OCI-LY1 (cell line): ENCODE measurements around the gene HNRNPLL.

Experiments
- H2AFZ ChIP-seq: fragments of 200-600 bp; sonication (generic), shearing (Covaris generic); 2 replicates; pipeline ENCODE4 v1.6.0; 2014; ENCODE audit warnings: antibody characterized with exemption, mild to moderate bottlenecking, low read length
- H3F3A ChIP-seq: fragments of 200-600 bp; sonication (generic), shearing (Covaris generic); 2 replicates; pipeline ENCODE4 v1.6.0; 2014; ENCODE audit warnings: mild to moderate bottlenecking, antibody characterized with exemption, low read length, moderate library complexity; ENCODE audit not compliant: insufficient read depth
- H3K27ac ChIP-seq: fragments of 200-600 bp; sonication (generic); 2 replicates; pipeline ENCODE4 v1.5.1; 2014; ENCODE audit warnings: low read length, mixed run types, mild to moderate bottlenecking, low read depth; ENCODE audit not compliant: poor library complexity, severe bottlenecking
- H3K27me3 ChIP-seq: fragments of 200-600 bp; sonication (generic); 2 replicates; pipeline ENCODE4 v1.6.0; 2014; ENCODE audit warnings: antibody characterized with exemption, mild to moderate bottlenecking, low read length, moderate library complexity; ENCODE audit not compliant: insufficient read depth
- H3K36me3 ChIP-seq: fragments of 200-600 bp; sonication (generic); 2 replicates; pipeline ENCODE4 v1.6.1; 2014; ENCODE audit warnings: mild to moderate bottlenecking, antibody characterized with exemption, low read length, moderate library complexity, mixed read lengths; ENCODE audit not compliant: insufficient read depth
- H3K4me1 ChIP-seq: fragments of 200-600 bp; sonication (generic); 2 replicates; pipeline ENCODE4 v1.5.1; 2014; ENCODE audit warnings: mild to moderate bottlenecking, low read length, moderate library complexity; ENCODE audit not compliant: insufficient read depth, severe bottlenecking
- H3K4me2 ChIP-seq: fragments of 200-600 bp; sonication (generic), shearing (Covaris generic); 2 replicates; pipeline ENCODE4 v1.6.1; 2014; ENCODE audit warnings: low read length
- H3K4me3 ChIP-seq: fragments of 200-600 bp; sonication (generic); 2 replicates; pipeline ENCODE4 v1.5.1; 2014; ENCODE audit warnings: low read length, low read depth, mild to moderate bottlenecking, mixed read lengths; ENCODE audit not compliant: poor library complexity, severe bottlenecking
- H3K79me2 ChIP-seq: fragments of 200-600 bp; shearing (Covaris generic); 2 replicates; pipeline ENCODE4 v1.6.1; 2016; ENCODE audit warnings: mixed run types, low read length, mixed read lengths; ENCODE audit not compliant: insufficient read depth
- H3K9ac ChIP-seq: fragments of 200-600 bp; sonication (generic), shearing (Covaris generic); 2 replicates; pipeline ENCODE4 v1.6.1; 2014; ENCODE audit warnings: mild to moderate bottlenecking, low read length, mixed read lengths
- H3K9me2 ChIP-seq: fragments of 200-600 bp; sonication (generic), shearing (Covaris generic); 2 replicates; pipeline ENCODE4 v1.6.1; 2014; ENCODE audit warnings: low read depth, mild to moderate bottlenecking, low read length, mixed read lengths
- H3K9me3 ChIP-seq: fragments of 200-600 bp; shearing (Covaris generic); 2 replicates; pipeline ENCODE4 v1.6.1; 2014; ENCODE audit warnings: low read length, mixed read lengths
- H4K20me1 ChIP-seq: fragments of 200-600 bp; sonication (generic), shearing (Covaris generic); 2 replicates; pipeline ENCODE4 v1.6.0; 2016; ENCODE audit warnings: mild to moderate bottlenecking, low read length; ENCODE audit not compliant: insufficient read depth
- CTCF ChIP-seq: fragments of 200-600 bp; sonication (generic), shearing (Covaris generic); IDR thresholded peaks from 2 replicates; pipeline ENCODE4 v1.5.1; 2017; ENCODE audit warnings: mild to moderate bottlenecking, antibody characterized with exemption, low read length, moderate library complexity, mixed read lengths
- EZH2 ChIP-seq: fragments of 200-600 bp; sonication (generic), shearing (Covaris generic); IDR thresholded peaks from 2 replicates; pipeline ENCODE4 v1.8.0; 2017; ENCODE audit warnings: borderline replicate concordance, mixed run types, mild to moderate bottlenecking, antibody characterized with exemption, low read length, moderate library complexity, mixed read lengths

The HNRNPLL gene

GRCh38 chr2:38568724-38569436 lies 33.8 kb downstream of the HNRNPLL start:
- Histone ChIP-seq H3K27ac (no peak overlapping the region), H3K9me2 (no peaks in the 10 kb centered on the region), H3K4me3 (no peak overlapping the region), H3K4me1 (no peaks in the 10 kb centered on the region), H4K20me1 (no peaks in the 10 kb centered on the region), H3K9me3 (no peaks in the 10 kb centered on the region), H3K27me3 (no peaks in the 10 kb centered on the region), H3F3A (no peaks in the 10 kb centered on the region), H3K4me2 (no peak overlapping the region), H3K36me3 (no peaks in the 10 kb centered on the region), H3K9ac (no peak overlapping the region), H2AFZ (no peak overlapping the region), H3K79me2 (no peaks in the 10 kb centered on the region)
- TF ChIP-seq CTCF: no peak

GRCh38 chr2:38565333-38565732 lies 37.4 kb downstream of the HNRNPLL start:
- H3F3A ChIP-seq: no peaks in the 10 kb centered on the region
- no peak overlapping the region for H3K27ac ChIP-seq
- no peaks in the 10 kb centered on the region for H3K4me1 ChIP-seq
- no peak overlapping the region for H2AFZ ChIP-seq
- no peak overlapping the region for H3K4me3 ChIP-seq
- H3K36me3 ChIP-seq: no peaks in the 10 kb centered on the region
- TF ChIP-seq CTCF (no peak), EZH2 (no peak)
- H3K4me2 ChIP-seq: no peak overlapping the region
- H3K9me3 ChIP-seq: no peaks in the 10 kb centered on the region
- H3K9me2 ChIP-seq: no peaks in the 10 kb centered on the region
- H3K27me3 ChIP-seq: no peaks in the 10 kb centered on the region
- no peaks in the 10 kb centered on the region for H4K20me1 ChIP-seq
- H3K79me2 ChIP-seq: no peaks in the 10 kb centered on the region
- no peak overlapping the region for H3K9ac ChIP-seq

GRCh38 chr2:38561691-38562090 lies 41.0 kb downstream of the HNRNPLL start:
- H3K9me3 ChIP-seq: no peaks in the 10 kb centered on the region
- H3K4me3 ChIP-seq: no peak overlapping the region
- no peak overlapping the region for H3K9ac ChIP-seq
- no peak overlapping the region for H3K27ac ChIP-seq
- H3K79me2 ChIP-seq: no peaks in the 10 kb centered on the region
- H4K20me1 ChIP-seq: no peaks in the 10 kb centered on the region
- no peaks in the 10 kb centered on the region for H3K9me2 ChIP-seq
- no peak overlapping the region for H3K4me2 ChIP-seq
- no peaks in the 10 kb centered on the region for H3K36me3 ChIP-seq
- TF ChIP-seq EZH2: no peak
- TF ChIP-seq CTCF: no peak
- H3F3A ChIP-seq: no peaks in the 10 kb centered on the region
- no peaks in the 10 kb centered on the region for H3K4me1 ChIP-seq
- H3K27me3 ChIP-seq: no peaks in the 10 kb centered on the region
- H2AFZ ChIP-seq: no peak overlapping the region
